Hematopoietic multipotent progenitor cell treated with erythropoietin and hydrocortisone succinate and interleukin-3 and kit ligand, for 6 days (in vitro differentiated cells): ENCODE data around the gene TEK.

Source experiments
- DNase-seq: peaks from one replicate; pipeline ENCODE4 v3.0.0-alpha.2; 2015

Gene TEK

DNA sequence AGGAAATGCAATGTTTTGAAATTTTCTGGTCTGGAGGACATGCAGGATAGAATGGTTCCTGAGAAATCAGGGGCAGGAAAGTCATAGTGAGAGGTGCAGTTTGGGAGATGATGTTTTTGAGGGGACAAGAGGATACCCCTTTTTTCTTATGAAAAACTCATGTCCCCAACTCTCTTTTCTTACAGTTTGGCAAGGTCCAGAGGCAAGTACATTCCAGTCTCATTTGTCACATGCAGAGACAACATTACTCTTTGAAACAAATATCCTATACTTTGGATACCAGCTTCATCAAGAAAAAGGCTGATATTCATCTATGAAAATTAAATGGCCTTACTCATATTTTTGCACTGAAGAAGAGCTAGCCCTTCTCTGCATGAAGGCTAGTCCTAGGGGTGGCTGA is 139.7 kb downstream of the TEK start:
- no peak for DNase-seq

- DNase-seq, result no peak
Observed at GRCh38 chr9:27258662-27259061, 149.6 kb downstream of the TEK start.

DNA sequence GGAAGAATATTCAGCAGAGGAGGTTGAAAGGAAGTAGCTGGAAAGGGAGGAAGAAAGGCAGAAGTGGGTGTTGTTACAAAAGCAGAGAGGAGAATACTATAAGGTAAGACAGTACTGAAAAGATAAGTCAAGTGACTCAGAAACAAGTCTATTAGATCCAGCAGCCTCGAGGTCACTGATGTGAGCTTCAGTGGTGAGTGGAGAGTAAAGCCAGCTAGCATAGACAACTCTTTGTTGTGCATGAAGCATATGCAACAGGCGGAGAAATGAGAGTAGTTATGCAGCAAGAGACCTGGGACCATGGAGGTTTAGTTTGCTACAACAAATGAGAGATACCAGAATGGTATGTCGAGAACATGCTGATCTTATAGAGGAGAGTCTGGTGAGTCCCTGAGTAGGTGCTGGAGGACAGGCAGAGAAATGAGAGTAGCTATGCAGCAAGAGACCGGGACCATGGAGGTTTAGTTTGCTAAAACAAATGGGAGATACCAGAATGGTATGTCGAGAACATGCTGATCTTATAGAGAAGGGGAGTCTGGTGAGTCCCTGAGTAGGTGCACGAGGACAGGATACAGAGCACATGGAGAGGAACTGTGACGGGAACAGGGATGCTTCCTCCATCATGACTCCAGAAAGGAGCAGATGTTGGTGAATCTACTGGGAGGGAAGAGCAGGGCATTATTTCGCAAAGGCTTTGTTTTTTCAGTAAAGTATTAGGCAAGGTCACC is 151.9 kb downstream of the TEK start:
- no peak for DNase-seq

DNA sequence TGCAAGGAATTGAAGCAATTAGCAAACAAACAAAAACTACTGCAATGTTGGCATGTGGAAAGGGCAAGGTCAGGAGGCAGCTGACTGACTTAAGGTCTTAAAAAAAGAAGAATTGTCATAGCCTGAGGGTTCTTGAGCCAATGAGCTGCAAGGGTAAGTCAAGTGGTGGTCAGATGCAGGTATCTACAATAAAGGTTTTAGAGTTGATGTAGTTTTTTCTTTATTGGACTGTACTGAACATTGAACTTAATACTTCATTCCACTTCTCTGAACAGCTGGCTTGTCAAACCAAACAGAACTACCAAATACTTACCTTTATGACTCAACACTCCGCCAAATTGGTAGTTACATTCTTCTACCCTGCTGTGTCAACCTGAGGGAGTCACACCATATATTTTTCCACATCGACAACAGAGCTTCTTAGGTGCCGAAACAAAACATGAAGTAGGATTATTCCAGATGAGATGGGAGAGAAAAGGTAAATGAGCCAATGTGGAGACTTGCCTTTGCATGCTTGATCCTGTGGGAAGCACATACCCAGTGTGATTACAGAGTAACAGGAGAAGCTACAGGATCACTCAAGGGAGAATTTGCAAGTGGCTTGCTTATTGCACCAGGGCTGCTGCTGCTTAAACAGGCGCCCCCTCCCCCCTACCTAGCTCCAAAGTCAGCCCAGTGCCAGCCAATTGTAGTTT is 152.6 kb downstream of the TEK start:
- no peak for DNase-seq

DNA sequence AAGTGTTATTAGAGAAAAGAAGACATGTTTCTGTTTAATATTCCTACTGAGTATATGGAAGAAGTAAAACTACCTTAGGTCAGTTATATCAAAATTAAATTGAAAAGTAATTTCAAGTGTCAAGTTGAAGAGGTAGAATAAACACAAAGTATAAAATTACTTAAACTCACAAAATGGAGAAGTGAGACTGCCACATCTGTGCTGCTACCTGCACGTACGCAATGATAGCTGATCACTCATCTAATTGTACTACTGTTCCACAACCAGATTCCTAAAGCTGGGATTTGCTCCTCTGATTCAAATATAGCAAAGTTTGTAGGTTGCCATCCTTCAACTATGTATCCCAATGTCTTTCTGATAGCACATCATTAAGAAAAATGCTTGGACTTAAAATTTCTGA is 163.1 kb downstream of the TEK start:
- DNase-seq, result no peak

DNA sequence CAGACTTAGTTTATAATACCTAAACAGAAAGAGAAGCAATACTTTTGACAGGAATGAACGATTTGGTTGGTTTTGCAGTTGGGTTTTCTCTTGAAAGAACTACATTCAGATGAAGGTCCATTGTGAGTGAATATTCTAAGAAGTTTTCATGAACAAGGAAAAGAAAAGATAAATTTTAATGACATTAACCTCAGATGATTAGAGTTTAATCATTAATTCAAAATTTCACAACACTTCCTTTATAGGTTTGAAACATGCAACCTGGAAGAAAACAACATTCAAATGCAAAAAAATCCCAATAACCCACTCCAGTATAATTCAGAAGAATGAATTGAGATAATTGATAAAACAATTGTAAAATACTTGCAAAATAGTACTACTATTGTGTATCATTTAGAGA is 164.2 kb downstream of the TEK start:
- DNase-seq, result no peak

DNA sequence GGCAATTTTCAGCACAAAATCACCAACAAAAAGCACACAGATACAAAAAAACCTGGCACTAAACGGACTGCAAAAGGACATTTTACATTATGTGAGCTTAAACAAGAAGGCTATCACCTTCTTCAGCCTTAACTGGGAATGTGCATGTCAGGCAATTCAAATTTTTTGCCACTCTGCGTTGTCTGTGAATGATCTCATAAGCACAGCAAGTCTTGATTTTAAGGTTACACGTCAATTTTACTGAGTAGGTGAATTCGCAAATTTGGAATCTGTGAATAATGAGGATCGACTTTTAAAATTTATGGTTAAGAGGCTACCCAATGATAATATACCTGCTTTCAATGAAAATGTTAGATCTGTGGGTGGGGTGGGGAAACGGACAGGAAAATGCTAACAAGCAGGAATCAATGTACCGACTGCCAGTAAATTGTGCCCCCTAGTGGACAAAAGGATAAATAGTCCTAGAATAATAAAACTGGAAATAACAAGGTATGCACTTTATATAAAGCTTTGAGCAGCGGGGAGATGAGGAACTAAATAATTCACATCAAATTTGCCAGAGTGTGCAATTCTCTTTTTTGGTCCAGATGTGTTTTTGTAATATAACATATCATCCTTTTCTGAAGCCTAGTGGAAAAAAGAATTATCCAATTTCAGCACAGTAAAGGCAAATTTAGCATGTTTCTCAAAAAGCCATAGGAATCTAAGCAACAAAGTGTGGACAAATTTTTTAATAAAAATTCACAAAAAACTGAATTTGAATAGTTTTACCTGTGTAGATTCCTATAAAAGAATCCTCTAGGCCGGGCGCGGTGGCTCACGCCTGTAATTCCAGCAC is 167.4 kb downstream of the TEK start:
- peak; percentile 87 for DNase-seq

- no peak for DNase-seq
Observed at GRCh38 chr9:27278374-27278773, 169.3 kb downstream of the TEK start.

DNA sequence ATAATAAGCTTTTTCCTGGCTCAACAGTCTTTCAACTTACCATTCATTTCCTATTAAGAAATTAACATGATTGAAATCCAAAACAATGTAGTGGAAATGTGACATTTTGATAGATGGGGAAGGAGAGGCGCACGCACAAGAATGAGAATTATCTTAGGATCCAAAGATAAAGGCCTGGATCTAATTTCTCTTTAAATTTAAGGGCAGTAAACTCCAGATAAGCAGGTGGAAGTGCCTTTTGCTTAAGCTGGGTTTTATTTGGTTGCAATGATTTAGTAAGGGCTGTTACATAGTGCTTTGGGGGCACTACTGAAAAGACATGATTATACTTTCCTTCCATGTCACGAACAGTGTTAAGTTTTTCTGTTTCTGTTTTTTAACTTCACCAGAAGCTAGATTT is 170.6 kb downstream of the TEK start:
- DNase-seq, result no peak
